ENCODE measurements around the gene PLCB1.

The PLCB1 gene

GRCh38 chr20:8221887-8222419, 89.9 kb downstream of the PLCB1 start:
- H3K4me3 ChIP-seq (ENCODE audit: low read depth, low read length): no peak overlapping the region
- in situ Hi-C loops (cut with HindIII; ENCODE audit: low sequenced_read_pairs): no loop called here
- no peak for DNase-seq (ENCODE audit: low read depth, low spot score)
- TF ChIP-seq CTCF (IDR thresholded peaks at IDR 0.05; ENCODE audit: low read depth, low read length): no peak

GRCh38 chr20:8223091-8223870, 91.2 kb downstream of the PLCB1 start:
- no peak overlapping the region for H3K4me3 ChIP-seq (ENCODE audit: low read depth, low read length)
- in situ Hi-C loops (cut with HindIII; ENCODE audit: low sequenced_read_pairs): no loop called here
- TF ChIP-seq CTCF (IDR thresholded peaks at IDR 0.05; ENCODE audit: low read depth, low read length): no peak
- DNase-seq (ENCODE audit: low read depth, low spot score): peak; percentile 91

GRCh38 chr20:8225658-8226057, 93.6 kb downstream of the PLCB1 start:
- no peak for DNase-seq (ENCODE audit: low read depth, low spot score)
- no peak for TF ChIP-seq CTCF (IDR thresholded peaks at IDR 0.05; ENCODE audit: low read depth, low read length)
- in situ Hi-C loops (cut with HindIII; ENCODE audit: low sequenced_read_pairs): no loop called here
- H3K4me3 ChIP-seq (ENCODE audit: low read depth, low read length): no peak overlapping the region

GRCh38 chr20:8226106-8226505, 94.0 kb downstream of the PLCB1 start:
- no peak for TF ChIP-seq CTCF (IDR thresholded peaks at IDR 0.05; ENCODE audit: low read depth, low read length)
- in situ Hi-C loops (cut with HindIII; ENCODE audit: low sequenced_read_pairs): no loop called here
- no peak for DNase-seq (ENCODE audit: low read depth, low spot score)
- no peak overlapping the region for H3K4me3 ChIP-seq (ENCODE audit: low read depth, low read length)

- DNase-seq (ENCODE audit: low read depth, low spot score): no peak
- no peak overlapping the region for H3K4me3 ChIP-seq (ENCODE audit: low read depth, low read length)
- in situ Hi-C loops (cut with HindIII; ENCODE audit: low sequenced_read_pairs): no loop called here
- no peak for TF ChIP-seq CTCF (IDR thresholded peaks at IDR 0.05; ENCODE audit: low read depth, low read length)
Measured at GRCh38 chr20:8227293-8227692, 95.2 kb downstream of the PLCB1 start.

GRCh38 chr20:8228315-8228714, 96.2 kb downstream of the PLCB1 start:
- TF ChIP-seq CTCF (IDR thresholded peaks at IDR 0.05; ENCODE audit: low read depth, low read length): no peak
- no peak for DNase-seq (ENCODE audit: low read depth, low spot score)
- in situ Hi-C loops (cut with HindIII; ENCODE audit: low sequenced_read_pairs): no loop called here
- no peak overlapping the region for H3K4me3 ChIP-seq (ENCODE audit: low read depth, low read length)

Data from astrocyte of the spinal cord (primary cell).